A549 (cell line): ENCODE results near the gene KLF5.

Experiments used
- CTCF ChIP-seq: fragments of >200 bp; sonication (Bioruptor Twin); formaldehyde crosslinking; IDR thresholded peaks from 3 replicates; pipeline ENCODE4 v1.5.1; 2016
- EP300 ChIP-seq, 2 experiments: fragments of >200 bp; sonication (Bioruptor Twin); formaldehyde crosslinking; IDR thresholded peaks; 2 replicates in 1 of 2; 3 replicates in 1 of 2; pipeline ENCODE4 v1.6.1; 2016 to 2017
- MAX ChIP-seq: IDR thresholded peaks from 2 replicates; pipeline ENCODE4 v1.6.1; 2012
- POLR2A ChIP-seq: IDR thresholded peaks from 2 replicates; pipeline ENCODE4 v1.6.1; 2012; ENCODE audit warnings: mild to moderate bottlenecking, low read length
- REST ChIP-seq: fragments of 200-600 bp; sonication (generic); IDR thresholded peaks from 2 replicates; pipeline ENCODE4 v1.6.1; 2016; ENCODE audit warnings: antibody characterized with exemption, mild to moderate bottlenecking, moderate library complexity
- USF2 ChIP-seq: fragments of 450-650 bp; IDR thresholded peaks from 2 replicates; pipeline ENCODE4 v1.6.1; 2014; ENCODE audit warnings: antibody characterized with exemption

GRCh38 chr13:73074926-73075325 is 16.1 kb downstream of the KLF5 start:
- no peak for TF ChIP-seq MAX
- TF ChIP-seq POLR2A: no peak
- no peak for TF ChIP-seq CTCF
- no peak for TF ChIP-seq USF2
- TF ChIP-seq EP300 (IDR thresholded peaks at IDR 0.05): no peak
- TF ChIP-seq REST: no peak
